Measurements from ENCODE around the gene STAG1.
"Not testable (repeated sequence)": the region's sequence is repeated elsewhere in the genome, so short reads cannot be mapped to it uniquely, and the experiment has no call there.

The STAG1 gene

GRCh38 chr3:136753326-136753939 is 1.3 kb upstream of the STAG1 start:
- H3K4me3 ChIP-seq (ENCODE audit: low read length) = peak overlapping the region; percentile 71
- no peak for DNase-seq (ENCODE audit: low read depth)
- TF ChIP-seq CTCF (IDR thresholded peaks at IDR 0.05; ENCODE audit: insufficient read depth, low read depth, low read length, missing control alignments) = no peak

GRCh38 chr3:136752422-136753325 is 496 bp upstream of the STAG1 start:
- peak; percentile 98 for DNase-seq (ENCODE audit: low read depth)
- TF ChIP-seq CTCF (IDR thresholded peaks at IDR 0.05; ENCODE audit: insufficient read depth, low read depth, low read length, missing control alignments) = peak; percentile 31
- H3K4me3 ChIP-seq (ENCODE audit: low read length) = peak overlapping the region; percentile 71

GRCh38 chr3:136751316-136752171 is 634 bp downstream of the STAG1 start:
- DNase-seq (ENCODE audit: low read depth) = peak; percentile 67
- TF ChIP-seq CTCF (IDR thresholded peaks at IDR 0.05; ENCODE audit: insufficient read depth, low read depth, low read length, missing control alignments) = no peak
- peak overlapping the region; percentile 84 for H3K4me3 ChIP-seq (ENCODE audit: low read length)

GRCh38 chr3:136750897-136751315 is 1.3 kb downstream of the STAG1 start:
- peak overlapping the region; percentile 84 for H3K4me3 ChIP-seq (ENCODE audit: low read length)
- no peak for TF ChIP-seq CTCF (IDR thresholded peaks at IDR 0.05; ENCODE audit: insufficient read depth, low read depth, low read length, missing control alignments)
- DNase-seq (ENCODE audit: low read depth) = no peak

- peak overlapping the region; percentile 84 for H3K4me3 ChIP-seq (ENCODE audit: low read length)
- no peak for TF ChIP-seq CTCF (IDR thresholded peaks at IDR 0.05; ENCODE audit: insufficient read depth, low read depth, low read length, missing control alignments)
- no peak for DNase-seq (ENCODE audit: low read depth)
Measured at GRCh38 chr3:136750209-136750896, 1.8 kb downstream of the STAG1 start.

GRCh38 chr3:136749602-136750001 is 2.6 kb downstream of the STAG1 start:
- not testable (repeated sequence) for DNase-seq (ENCODE audit: low read depth); H3K4me3 ChIP-seq (ENCODE audit: low read length)
